ENCODE measurements around the gene TRIM16. TPM values are rescaled to one million over a fixed set of nuclear protein-coding genes. Genes with fewer than 3 reads are reported as not detected.
"Not testable (repeated sequence)": the region's sequence is repeated elsewhere in the genome, so short reads cannot be mapped to it uniquely, and the experiment has no call there.

The TRIM16 gene
- total and polyA plus RNA-seq, 2 of the 8 experiments (the other 6 are each of a cell fraction or from before 2014, with no cell fraction given), result 15.2 to 29.1 TPM

DNA sequence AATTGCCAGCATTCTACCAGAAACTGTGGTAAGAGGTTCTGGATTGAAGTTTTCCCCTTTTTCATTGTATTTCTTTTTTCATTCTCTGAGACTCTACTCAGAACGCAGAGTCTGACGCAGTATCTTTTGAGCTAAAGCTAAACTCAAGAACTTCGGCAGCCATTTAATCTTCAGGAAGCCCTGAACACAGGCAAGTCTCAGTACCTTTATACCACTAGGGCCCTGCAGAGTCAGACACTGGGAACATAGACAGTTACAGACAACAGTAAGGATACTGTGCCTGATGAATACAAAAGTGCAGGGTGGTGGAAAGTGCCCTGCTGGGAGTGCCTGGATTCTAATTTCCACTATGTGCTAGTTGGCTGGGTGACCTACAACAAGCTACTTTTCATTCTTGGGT is 976 bp downstream of the TRIM16 start:
- H4K20me1 ChIP-seq (replicated peaks in 1 of 2; ENCODE audit: control insufficient read depth in 1 of 2, insufficient read depth in 2 of 2, low read length in 2 of 2); H3K56ac ChIP-seq (replicated peaks; ENCODE audit: insufficient read length, low read depth, low read length); H4K5ac ChIP-seq (ENCODE audit: insufficient read length, low read depth, low read length); H3K79me2 ChIP-seq (ENCODE audit: control insufficient read depth in 1 of 2, insufficient read depth in 2 of 2, low read length in 2 of 2); H3K14ac ChIP-seq (ENCODE audit: insufficient read length); H3K23me2 ChIP-seq (ENCODE audit: low read depth, low read length); H3K79me1 ChIP-seq (ENCODE audit: low read depth, low read length); H3K9ac ChIP-seq (replicated peaks in 1 of 4; ENCODE audit: extremely low read depth in 1 of 4, low read depth in 3 of 4, low read length in 3 of 4); H3K27me3 ChIP-seq (replicated peaks in 1 of 4; ENCODE audit: control insufficient read depth in 3 of 4, extremely low read depth in 1 of 4, insufficient read depth in 3 of 4, low read length in 3 of 4); H2BK120ac ChIP-seq (replicated peaks; ENCODE audit: low read depth, low read length); H2BK5ac ChIP-seq (ENCODE audit: low read depth, low read length); H4K91ac ChIP-seq (replicated peaks; ENCODE audit: insufficient read length, low read length); H3K18ac ChIP-seq (ENCODE audit: extremely low read depth, low read length); H2BK15ac ChIP-seq (ENCODE audit: low read length); H3K23ac ChIP-seq (ENCODE audit: insufficient read length); H3K9me3 ChIP-seq (ENCODE audit: insufficient read depth in 2 of 2, low read depth in 1 of 2, low read length in 1 of 2); DNase-seq (ENCODE audit: low read depth in 1 of 2, low spot score in 2 of 2); H3K4me1 ChIP-seq (replicated peaks in 1 of 4; ENCODE audit: control insufficient read depth in 3 of 4, insufficient read depth in 4 of 4, low read length in 3 of 4); H3K4ac ChIP-seq (replicated peaks; ENCODE audit: insufficient read length, low read depth, low read length); H3K36me3 ChIP-seq (ENCODE audit: control insufficient read depth in 2 of 4, insufficient read depth in 4 of 4, low read length in 3 of 4); H2BK12ac ChIP-seq (ENCODE audit: low read depth, low read length); H2AFZ ChIP-seq (ENCODE audit: low read length); H2AK5ac ChIP-seq (ENCODE audit: low read depth, low read length); FAIRE-seq; POLR2A ChIA-PET (ENCODE audit: partially characterized antibody); H4K8ac ChIP-seq (ENCODE audit: extremely low read depth, insufficient read depth, low read length); CTCF ChIA-PET (ENCODE audit: partially characterized antibody); H2BK20ac ChIP-seq (ENCODE audit: low read length); H3K27ac ChIP-seq (ENCODE audit: low read depth, low read length): not testable (repeated sequence)
- peak overlapping the region in 1 of 4 experiments; percentile 85; a peak in 2 of 8 replicates for H3K4me3 ChIP-seq (ENCODE audit: extremely low read depth in 1 of 4, insufficient read depth in 2 of 4, low read depth in 3 of 4, low read length in 4 of 4)
- H3K4me2 ChIP-seq (ENCODE audit: insufficient read depth in 1 of 2, low read depth in 2 of 2, low read length in 2 of 2), result peak overlapping the region in 1 of 2 experiments; percentile 95; a peak in 2 of 4 replicates
- 95% methylated on average over 3 of the region's 3 CpGs; no CpG with 5 or more reads in 1 of the 2 experiments for WGBS, 2 experiments (ENCODE audit: extremely low coverage in 1 of 2, insufficient coverage in 1 of 2, insufficient read length in 1 of 2, insufficient replicate concordance in 2 of 2, low coverage in 1 of 2, low lambda C conversion rate in 2 of 2, missing lambda C conversion rate in 1 of 2)

DNA sequence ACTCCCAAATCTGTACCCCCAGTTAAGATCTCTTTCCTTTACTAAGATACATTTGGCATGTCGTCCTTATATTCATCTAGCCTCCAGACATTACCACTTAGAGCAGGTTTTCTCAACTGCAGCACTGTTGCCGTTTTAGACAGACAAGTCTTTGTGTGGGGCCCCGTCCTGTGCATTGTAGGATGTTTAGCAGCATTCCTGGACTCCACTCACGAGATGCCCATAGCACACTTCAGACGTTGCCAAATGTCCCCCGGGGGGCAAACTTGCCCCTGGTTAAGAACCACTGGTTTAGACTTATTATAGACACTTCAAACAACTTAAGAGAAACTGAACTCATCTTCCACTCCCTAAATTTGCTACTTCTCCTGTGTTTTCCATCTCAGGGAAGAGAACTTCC is 8.1 kb downstream of the TRIM16 start:
- H3K79me1 ChIP-seq (ENCODE audit: low read depth, low read length); H2BK20ac ChIP-seq (ENCODE audit: low read length); H3K18ac ChIP-seq (ENCODE audit: extremely low read depth, low read length); H3K14ac ChIP-seq (ENCODE audit: insufficient read length); H3K4ac ChIP-seq (replicated peaks; ENCODE audit: insufficient read length, low read depth, low read length); H2BK12ac ChIP-seq (ENCODE audit: low read depth, low read length); H3K27ac ChIP-seq (ENCODE audit: low read depth, low read length); H3K23me2 ChIP-seq (ENCODE audit: low read depth, low read length); CTCF ChIA-PET (ENCODE audit: partially characterized antibody); FAIRE-seq; H2BK5ac ChIP-seq (ENCODE audit: low read depth, low read length); H3K27me3 ChIP-seq (replicated peaks in 1 of 4; ENCODE audit: control insufficient read depth in 3 of 4, extremely low read depth in 1 of 4, insufficient read depth in 3 of 4, low read length in 3 of 4); H3K9me3 ChIP-seq (ENCODE audit: insufficient read depth in 2 of 2, low read depth in 1 of 2, low read length in 1 of 2); H3K4me1 ChIP-seq (replicated peaks in 1 of 4; ENCODE audit: control insufficient read depth in 3 of 4, insufficient read depth in 4 of 4, low read length in 3 of 4); DNase-seq (ENCODE audit: low read depth in 1 of 2, low spot score in 2 of 2); H4K91ac ChIP-seq (replicated peaks; ENCODE audit: insufficient read length, low read length); H4K5ac ChIP-seq (ENCODE audit: insufficient read length, low read depth, low read length); H3K23ac ChIP-seq (ENCODE audit: insufficient read length); H4K8ac ChIP-seq (ENCODE audit: extremely low read depth, insufficient read depth, low read length); H3K9ac ChIP-seq (replicated peaks in 1 of 4; ENCODE audit: extremely low read depth in 1 of 4, low read depth in 3 of 4, low read length in 3 of 4); H3K79me2 ChIP-seq (ENCODE audit: control insufficient read depth in 1 of 2, insufficient read depth in 2 of 2, low read length in 2 of 2); H4K20me1 ChIP-seq (replicated peaks in 1 of 2; ENCODE audit: control insufficient read depth in 1 of 2, insufficient read depth in 2 of 2, low read length in 2 of 2); H2BK15ac ChIP-seq (ENCODE audit: low read length); H3K56ac ChIP-seq (replicated peaks; ENCODE audit: insufficient read length, low read depth, low read length); H2BK120ac ChIP-seq (replicated peaks; ENCODE audit: low read depth, low read length); POLR2A ChIA-PET (ENCODE audit: partially characterized antibody); H3K4me3 ChIP-seq (ENCODE audit: extremely low read depth in 1 of 4, insufficient read depth in 2 of 4, low read depth in 3 of 4, low read length in 4 of 4); H3K36me3 ChIP-seq (ENCODE audit: control insufficient read depth in 2 of 4, insufficient read depth in 4 of 4, low read length in 3 of 4); H2AFZ ChIP-seq (ENCODE audit: low read length); H2AK5ac ChIP-seq (ENCODE audit: low read depth, low read length); H3K4me2 ChIP-seq (ENCODE audit: insufficient read depth in 1 of 2, low read depth in 2 of 2, low read length in 2 of 2): not testable (repeated sequence)
- WGBS, 2 experiments (ENCODE audit: extremely low coverage in 1 of 2, insufficient coverage in 1 of 2, insufficient read length in 1 of 2, insufficient replicate concordance in 2 of 2, low coverage in 1 of 2, low lambda C conversion rate in 2 of 2, missing lambda C conversion rate in 1 of 2), result 84% methylated on average over 6 of the region's 6 CpGs; no CpG with 5 or more reads in 1 of the 2 experiments

All from H1 (cell line).